ENCODE measurements around the gene RAD51B.
"Not testable (repeated sequence)": the region's sequence is repeated elsewhere in the genome, so short reads cannot be mapped to it uniquely, and the experiment has no call there.

The RAD51B gene

DNA sequence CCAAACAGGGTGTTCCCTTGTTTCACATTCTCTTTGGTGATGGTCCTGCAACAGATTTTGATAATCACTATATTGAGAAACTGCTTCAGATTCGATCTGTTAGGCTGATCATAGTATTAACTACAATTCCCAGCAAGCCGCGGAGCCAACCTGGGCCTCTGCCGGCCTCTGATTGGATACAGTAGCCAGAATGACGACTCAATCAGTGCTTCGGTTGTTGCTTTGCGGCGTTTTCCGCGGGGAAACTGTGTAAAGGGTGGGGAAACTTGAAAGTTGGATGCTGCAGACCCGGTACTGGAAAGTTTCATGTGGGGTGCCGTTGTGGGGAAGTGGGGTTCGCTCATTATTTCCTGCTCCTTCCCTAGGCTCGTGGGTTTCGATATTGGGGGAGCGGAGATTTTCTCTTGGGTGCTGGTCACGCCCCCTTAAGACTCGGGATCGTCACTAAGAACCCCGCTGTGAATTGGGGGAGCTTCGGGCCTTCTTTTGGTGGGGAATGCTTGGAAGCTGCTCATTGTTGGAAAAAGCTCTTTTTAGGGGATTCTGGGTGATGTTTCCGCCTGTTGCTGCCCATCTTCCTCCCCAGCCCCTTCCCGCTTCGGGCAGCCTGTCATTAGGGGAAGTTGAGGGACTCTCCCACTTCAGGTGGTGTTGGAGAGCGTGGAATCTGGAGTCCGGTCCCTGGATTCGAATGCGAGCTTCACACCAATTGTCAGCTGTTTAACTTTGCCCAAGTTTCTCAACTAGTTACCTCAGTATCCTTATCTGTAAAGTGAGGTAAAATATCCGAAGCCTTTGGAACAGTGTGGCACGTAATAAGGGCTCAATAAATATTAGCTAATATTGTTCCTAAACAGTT, at the start of gene RAD51B:
Gene RAD51B, plus strand, starts transcription at position 217 of the 859 bp plus-strand sequence.
- peak; percentile 95 for FAIRE-seq

DNA sequence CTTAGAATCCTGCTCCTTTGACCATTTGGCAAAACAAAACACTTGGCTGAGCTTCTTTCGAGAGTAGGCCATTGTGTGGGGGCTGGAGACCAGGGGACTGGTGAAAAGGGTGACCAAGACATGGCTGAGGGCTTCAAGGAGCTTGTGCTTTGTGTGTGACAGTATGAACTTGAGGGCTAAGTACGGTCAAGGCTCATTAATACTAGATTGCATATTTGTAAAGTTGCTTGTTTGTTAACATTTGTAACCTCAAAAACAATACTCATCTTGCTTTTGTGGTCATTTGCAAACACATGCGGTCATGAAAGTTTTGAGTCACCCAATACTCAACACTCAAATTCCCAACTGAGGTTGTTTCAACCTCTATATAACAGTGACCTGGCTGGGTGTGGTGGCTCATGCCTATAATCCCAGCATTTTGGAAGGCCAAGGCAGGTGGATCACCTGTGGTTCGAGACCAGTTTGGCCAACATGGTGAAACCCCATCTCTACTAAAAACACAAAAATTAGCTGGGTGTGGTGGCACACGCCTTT, 45.7 kb upstream of the RAD51B start:
- no peak for FAIRE-seq

DNA sequence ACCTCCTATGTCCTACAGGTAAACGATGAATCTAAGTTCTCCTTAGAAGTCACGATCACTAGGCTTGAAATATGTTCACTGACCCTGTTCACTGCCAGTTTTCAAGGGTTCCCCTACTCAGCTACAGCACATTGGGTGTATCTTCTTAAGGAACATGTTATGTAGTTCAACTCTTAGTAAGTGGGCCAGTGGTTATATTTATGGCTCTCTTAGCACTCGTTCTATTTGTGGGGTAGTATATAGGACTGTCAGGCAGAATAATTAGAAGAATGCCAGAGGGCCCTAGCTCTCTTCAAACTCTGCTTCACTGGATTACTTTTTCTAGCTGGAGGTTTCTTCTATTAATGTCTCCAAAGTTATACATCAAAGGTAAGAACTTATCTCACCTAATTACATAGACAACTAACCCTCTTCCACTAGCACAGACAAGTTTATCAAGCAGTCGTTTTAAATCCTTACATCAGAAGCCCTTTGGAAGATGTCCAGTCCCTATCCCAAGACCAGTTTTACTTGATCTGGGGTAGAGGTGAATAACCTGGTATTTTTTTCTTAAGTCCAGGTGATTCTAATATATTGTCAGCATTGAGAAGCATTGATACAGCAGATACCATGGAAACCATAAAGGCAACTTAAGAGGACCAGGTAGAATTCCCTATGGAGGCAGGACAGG, 42.8 kb upstream of the RAD51B start:
- no peak for FAIRE-seq

DNA sequence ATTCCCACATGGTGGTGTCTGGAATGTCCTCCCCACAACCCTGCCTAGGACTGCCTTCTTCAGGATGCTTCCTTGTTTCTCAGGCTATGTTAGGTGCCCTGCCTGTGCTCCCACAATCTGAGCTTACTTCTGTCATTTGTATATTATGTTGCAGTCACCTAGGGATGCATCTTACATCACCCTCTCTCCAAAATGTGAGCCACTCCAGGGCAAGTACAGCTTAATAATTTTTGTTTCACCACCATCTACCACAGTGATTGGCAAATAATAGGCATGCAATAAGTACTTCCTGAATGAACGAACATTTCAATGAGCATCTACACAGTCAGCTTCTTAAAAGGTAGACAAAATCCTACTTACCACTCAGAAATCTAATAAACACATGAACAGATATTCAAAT, 40.8 kb upstream of the RAD51B start:
- FAIRE-seq = no peak

DNA sequence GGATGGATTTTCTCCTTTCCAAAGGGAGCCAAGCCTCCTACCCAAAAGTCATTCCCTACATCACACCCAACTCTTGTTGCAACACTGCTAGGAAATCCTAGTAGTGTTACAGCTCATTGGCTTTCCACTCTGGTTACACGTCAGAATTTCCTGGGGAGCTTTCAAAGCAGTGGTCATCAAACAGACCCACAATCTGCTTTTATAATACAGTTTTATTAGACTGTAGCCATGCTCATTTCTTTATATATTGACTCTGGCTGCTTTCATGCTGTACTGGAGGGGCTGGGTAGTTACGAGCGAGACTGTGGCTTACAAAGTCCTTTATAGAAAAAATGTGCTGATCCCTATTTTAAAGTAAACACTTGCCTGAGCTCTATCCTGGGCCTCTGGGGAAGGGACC, 37.5 kb upstream of the RAD51B start:
- no peak for FAIRE-seq

DNA sequence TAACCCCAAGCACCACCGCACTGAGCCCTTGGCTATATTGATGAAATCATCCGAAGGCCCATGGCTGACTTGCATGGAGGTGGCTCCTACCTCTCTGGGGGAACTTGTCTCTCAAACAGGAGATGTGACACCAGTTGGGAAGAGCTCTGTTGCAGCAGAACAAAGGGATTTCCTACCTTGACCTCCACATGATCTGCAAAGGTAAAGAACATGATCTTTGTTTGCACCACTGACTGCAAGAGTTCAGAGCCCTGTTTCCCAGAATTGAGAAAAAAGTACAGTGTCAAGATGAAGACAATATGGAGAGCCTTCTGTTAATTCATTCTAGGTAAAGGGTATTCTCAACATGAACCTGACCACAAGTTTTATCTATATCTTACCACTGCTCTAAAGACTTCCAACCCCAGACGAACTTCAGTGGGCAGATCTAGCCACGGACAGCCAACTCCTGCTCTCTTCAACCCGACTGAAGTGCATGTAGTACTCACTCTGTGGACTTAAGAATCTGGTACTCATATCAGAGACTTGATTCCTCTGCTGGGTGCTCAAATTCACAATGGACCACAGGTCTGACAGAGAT, 35.2 kb upstream of the RAD51B start:
- no peak for FAIRE-seq

DNA sequence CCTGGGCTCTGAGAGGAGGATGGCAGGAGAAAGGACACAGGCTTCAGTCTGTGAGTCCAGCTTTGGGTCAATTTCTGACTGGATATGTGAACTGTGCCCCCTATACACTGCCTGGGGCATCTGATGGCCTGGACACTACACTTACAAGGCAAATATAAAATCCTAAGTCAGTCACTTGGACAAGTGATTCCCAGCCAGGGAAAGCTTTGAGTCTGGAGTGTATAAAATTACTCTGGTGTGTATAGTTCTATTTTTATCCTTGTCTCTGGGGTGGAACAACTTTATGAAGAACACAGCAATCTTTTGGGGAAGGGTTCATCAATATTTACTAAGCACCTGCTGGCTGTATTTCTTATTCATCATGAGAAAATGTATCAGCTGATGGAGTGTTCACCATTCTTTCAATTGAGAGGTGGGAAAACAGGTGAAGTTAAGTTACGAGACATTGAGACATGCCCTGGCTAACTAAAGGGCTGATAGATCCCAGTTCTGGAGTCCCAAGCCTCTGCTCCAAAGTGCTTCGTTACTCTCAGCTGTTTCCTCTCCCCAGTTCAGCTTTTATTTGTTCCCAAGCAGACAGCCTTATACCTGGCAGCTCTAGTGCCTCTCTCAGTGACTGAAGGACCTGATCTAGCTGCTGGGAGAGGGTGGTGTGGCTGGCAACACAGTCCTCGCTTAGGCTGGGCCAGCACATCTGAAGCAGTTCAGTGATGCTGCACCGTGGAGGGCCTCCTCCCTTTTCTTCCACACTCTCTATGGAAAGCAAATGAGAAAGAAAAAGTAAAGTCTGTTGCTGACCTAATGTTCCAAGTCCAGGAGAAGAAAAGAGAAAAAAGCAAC, 34.1 kb upstream of the RAD51B start:
- FAIRE-seq = no peak

DNA sequence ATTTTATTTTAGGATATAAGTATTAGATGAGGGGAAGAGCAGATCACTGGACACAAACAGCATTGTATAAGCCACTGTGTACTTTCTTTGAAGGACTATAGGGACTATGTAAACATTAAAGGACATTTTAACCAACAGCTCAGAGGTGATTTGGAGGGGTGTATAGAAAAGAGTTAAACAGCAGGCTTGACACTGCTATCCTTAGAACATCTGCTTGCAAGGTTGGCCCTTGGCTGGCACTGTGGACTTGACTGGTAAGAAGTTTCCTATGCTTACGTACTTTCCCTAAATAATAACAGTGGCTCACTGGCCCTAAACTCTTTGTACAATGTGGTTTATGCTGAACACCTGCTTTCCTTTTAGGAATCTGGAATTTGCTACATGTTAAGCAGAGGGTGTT, 31.9 kb upstream of the RAD51B start:
- no peak for FAIRE-seq

DNA sequence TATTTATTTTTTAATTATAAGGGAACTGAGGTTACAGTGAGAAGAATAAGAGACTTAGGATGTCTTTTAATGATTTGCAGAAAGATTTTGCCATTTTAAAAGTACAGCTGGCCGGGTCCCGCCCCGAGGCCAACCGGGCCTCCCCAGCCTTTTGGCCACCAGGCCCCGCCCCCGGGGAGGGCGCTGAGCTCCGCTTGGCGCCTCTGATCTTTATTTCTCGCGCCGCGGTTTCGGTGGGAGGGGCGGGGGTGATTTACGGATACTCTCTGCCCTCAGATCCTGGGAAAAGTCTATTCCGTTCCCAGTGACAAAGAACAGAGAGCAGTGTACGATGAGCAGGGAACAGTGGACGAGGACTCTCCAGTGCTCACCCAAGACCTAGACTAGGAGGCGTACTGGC, 20.8 kb upstream of the RAD51B start:
- no peak for FAIRE-seq

DNA sequence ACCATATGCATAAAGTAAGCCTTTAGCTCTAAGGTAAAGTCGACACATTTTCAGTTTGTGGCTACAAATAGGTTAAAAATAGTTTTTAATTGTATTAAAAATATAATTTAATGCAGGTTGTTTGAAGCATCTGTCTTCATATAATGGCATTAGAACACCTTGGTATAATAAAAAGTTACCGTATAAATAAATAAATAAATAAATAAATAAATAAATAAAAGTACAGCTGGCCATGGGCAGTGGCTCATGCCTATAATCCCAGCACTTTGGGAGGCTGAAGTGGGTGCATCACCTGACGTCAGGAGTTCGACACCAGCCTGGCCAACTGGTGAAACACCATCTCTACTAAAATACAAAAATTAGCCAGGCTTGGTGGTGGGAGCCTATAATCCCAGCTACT, 18.8 kb upstream of the RAD51B start:
- no peak for FAIRE-seq

DNA sequence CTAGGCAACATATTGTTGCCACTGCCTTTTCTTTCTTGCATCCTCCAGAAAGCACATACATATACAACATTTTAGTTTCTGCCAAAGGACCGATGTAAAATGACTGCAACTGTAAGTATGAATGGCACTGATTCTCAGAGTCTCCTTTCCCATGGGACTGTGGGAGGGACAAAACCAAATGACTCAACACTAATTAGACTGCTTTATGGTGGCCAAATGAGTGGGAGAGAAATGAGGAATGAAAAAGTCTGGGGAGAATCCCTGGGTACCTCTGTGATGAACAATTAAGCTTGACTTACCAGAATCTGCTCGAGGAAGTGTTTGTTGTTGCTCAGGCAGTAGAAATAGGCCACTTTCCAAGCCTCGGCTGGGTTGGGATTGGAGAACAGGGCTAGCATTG, 13.3 kb upstream of the RAD51B start:
- FAIRE-seq = no peak

DNA sequence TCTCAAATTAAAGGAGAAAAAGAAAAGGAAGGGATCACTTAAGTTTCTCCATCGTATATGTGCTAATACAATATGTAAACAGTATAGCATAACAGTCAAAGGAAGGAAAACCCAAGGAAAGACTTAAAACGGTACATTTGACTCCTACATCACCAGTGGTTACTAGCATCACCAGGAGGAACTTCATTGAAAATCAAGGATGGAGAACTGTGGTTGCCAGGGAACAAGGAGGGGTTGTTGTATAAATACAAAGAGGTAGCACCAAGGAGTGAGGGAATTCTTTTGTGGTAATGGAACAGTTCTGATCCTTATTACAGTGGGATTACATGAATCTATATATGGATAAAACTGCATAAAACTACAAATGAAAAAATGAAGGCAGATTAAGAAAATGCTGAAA, 4.8 kb upstream of the RAD51B start:
- peak; percentile 60 for FAIRE-seq

DNA sequence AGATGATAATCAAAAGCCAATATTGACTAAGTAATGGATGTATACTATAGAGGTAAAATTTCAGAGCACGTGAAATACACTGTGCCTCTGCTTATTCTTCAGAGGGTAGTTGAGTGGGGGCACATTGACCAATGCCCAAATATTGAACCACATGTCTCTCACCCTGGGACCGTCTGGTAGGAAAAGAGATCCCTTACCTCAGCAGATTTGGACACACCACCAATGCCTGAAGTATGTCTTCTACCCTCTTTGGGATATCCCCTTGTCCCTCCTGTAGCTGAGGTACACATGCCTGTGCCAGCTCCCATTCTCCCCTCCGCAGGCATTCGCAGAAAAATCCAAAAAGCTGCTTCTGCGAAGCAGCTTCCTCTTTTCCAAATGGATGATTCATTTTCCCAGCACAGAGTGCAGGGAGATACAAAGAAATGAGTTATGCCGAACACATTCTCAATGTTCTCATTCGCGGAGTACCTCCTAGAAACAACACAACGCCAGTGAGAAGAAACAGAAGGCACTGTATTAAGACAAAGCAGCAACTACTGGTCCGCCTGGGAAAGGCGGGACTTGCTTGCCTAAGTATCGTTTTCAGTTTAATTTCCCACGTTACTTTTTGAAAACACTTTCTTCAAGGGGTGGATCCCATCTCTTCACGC, 3.9 kb upstream of the RAD51B start:
- FAIRE-seq = peak; percentile 91

DNA sequence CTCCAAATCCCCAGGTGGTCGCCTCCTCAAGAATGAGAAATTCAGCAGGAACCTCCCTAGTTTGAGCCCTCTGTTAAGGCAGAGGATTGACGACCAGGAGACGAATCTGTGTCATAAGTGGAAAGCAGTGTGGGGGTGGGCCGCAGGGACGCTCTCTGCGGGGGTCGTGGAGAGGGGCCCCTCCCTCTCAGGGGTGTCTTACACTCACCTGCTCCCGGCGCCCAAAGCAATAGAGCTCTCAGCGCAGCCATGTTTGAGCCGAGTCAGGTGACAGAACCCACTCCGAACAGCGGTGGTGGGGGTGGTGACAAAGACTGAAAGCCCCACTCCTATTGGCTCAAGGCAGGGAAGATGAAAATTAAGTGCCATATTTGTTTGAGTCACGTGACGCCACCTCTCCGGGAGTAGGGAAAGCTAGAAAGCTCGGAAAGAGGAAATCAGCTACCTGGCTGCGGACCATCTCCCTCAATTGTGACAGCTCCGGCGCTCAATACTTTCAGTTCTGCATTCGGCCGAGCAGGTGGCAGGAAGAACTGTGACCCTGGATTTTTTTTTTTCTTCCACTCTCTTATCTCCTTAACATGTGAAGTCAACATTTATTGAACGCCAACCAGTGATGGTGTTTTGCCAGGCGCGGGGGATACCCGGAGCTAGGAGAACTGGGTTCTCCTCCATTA, 3.1 kb upstream of the RAD51B start, which contains the start of gene ZFYVE26:
Gene ZFYVE26, minus strand, starts transcription at position 265 of the 677 bp plus-strand sequence. CDS start 627 bp downstream, outside the sequence.
- peak; percentile 99 for FAIRE-seq

DNA sequence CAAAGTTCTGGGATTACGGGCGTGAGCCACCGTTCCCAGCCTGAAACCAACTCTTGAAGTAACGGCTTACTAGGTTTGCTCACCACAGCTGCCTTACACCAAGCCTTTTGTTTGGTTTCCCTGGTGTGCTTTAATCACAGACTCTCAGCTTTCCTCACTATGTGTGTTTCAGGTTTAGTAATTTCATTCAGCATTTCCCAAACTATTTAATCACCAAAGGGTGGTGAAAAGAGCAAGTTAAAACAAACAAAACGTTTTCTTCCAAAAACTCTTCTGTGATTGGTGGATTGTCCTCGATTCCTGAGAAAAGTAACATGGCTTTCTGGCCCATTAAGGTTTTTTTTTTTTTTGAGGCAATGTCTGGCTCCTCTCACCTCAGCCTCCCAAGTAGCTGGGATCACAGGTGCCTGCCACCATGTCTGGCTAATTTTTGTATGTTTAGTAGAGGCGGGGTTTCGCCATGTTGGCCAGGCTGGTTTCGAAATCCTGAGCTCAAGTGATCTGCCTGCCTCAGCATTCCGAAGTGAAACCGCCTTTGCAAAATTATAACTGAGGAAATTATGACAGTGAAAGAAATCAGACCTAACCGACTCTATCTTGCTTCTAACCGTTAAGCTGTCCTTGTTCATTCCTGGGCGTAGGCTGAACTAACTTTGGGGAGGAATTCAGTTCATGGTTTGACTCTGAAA, 1.7 kb upstream of the RAD51B start:
- no peak for FAIRE-seq

DNA sequence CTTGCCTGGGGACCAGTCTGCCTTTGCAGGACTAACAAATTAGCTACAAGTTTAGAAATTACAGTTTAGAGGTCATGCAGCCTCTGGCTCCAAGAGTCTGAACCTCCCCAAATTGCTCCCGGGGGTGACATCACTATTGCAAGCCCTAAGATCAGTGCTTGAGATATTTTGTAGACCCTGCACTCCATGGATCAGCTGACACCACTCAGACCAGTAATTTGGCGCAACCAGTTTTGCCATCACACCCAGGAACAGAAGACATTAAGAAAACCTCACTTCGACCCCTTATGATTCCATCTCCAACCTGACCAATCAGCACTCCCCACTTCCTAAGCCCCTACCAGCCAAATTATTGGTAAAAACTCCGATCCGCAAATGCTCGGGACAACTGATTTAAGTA, 1.1 kb upstream of the RAD51B start:
- FAIRE-seq = not testable (repeated sequence)

DNA sequence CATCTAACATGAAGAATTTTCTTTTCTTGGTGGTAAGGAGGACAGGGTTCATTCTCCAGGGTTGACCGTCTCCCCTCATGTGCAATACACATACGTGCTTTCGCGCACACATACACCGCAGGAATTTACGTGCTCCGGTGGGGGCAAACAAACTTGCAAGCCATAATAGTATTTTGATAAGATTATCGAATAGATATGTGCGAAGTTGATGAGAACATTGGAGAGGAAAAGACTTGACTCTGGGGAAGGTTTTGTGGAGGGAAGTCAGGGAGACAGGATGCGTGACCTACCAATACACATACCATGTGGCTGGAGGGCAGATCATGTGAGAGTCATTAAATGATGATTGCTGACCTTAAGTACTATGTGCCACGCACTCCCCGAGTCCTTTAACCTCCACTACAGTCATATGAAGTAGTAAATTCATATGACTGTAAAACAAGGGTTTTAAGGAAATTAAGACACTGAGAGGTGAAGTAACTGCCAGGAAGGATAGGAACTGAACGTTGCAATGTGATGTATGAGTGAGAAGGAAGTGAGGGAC, 921 bp downstream of the RAD51B start:
- peak; percentile 99 for FAIRE-seq

DNA sequence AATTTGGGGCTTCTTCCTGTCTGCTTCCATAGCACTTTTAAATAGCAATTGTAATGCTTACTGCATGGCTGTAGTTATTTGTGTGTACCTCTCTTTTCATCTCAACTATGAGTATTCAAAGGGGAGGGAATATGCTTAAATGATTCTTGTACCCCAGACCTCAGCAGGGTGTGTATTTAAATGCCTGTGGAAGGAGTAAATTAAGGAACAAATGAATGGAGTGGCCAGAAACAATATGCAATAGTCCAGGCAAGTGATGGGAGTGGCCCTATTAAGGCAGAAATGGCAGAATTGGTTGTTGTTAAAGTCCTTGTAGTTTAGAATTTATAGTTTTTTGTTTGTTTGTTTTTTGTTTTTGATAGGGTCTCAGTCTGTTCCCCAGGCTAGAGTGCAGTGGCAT, 1.5 kb downstream of the RAD51B start:
- FAIRE-seq = no peak

DNA sequence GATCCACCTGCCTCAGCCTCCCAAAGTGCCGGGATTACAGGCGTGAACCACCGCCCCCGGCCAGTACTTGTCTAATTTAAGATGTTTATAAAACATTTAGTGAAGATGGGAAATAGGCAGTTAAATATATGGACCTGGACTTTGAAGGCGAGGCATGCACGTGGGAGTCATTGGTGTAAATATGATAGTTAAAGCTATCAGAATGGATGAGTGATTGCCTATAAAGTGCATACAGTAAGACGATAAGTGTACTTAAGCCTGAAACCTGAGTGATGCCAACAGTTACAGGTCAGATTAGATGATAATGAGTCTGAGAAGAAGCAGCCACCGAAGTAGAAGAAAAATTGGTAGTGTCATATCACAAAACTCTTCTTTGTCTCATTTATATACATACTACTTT, 11.5 kb downstream of the RAD51B start:
- no peak for FAIRE-seq

DNA sequence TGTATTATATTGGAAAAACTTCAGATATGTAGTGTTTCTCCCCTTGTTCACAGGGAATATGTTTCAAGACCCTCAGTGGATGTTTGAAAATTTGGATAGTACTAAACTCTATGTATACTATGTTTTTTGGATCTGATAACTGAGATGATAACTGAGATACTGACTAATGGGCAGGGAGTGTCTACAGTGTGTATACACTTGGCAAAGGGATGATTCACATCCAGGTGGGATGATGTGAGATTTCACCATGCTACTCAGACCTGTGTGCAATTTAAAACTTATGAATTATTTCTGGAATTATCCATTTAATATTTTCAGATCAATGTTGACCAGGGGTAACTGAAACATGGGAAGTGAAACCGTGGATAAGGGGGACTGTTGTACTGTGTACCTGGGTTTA, 13.8 kb downstream of the RAD51B start:
- no peak for FAIRE-seq

DNA sequence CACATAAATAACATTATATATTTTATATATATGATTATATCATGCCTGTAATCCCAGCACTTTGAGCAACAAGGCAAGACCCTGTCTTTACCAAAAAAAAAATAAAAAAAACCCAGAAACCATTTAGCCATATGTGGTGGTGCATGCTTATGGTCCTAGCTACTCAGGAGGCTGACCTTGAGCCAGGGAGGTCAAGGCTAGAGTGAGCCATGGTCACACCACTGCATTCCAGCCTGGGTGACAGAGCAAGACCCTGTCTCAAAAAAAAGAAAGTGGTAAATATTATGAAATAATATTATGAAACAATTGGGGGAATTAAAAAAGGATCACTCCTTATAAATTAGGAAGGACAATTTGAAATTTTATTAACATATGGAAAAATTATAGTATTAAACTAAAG, 16.0 kb downstream of the RAD51B start:
- FAIRE-seq = no peak
